Liver (tissue), 9 donors: ENCODE data around the gene CARS2. TPM values are rescaled to one million over a fixed set of nuclear protein-coding genes. Genes with fewer than 3 reads are reported as not detected.

Experiments
- DNase-seq: peaks from one replicate; pipeline ENCODE4 v3.0.0-alpha.2; 2017; ENCODE audit warnings: low spot score
- H3K27ac ChIP-seq, 2 donors: one replicate each; pipeline ENCODE4 v1.7.0; 2013; ENCODE audit warnings: inconsistent platforms in 2 of 2, low read length in 2 of 2, control low read depth in 1 of 2, low read depth in 1 of 2, mild to moderate bottlenecking in 1 of 2
- H3K27me3 ChIP-seq, 4 donors: one replicate each; pipeline versions ENCODE4 v1.6.1 to v1.7.0; 2013; ENCODE audit warnings: low read length in 3 of 4, inconsistent platforms in 1 of 4, mild to moderate bottlenecking in 1 of 4, moderate library complexity in 1 of 4; ENCODE audit not compliant: control insufficient read depth in 4 of 4, insufficient read depth in 4 of 4
- H3K36me3 ChIP-seq, 4 donors: one replicate each; pipeline versions ENCODE4 v1.6.1 to v1.7.0; 2013; ENCODE audit warnings: low read length in 3 of 4, mild to moderate bottlenecking in 3 of 4, low read depth in 1 of 4, moderate library complexity in 1 of 4; ENCODE audit not compliant: control insufficient read depth in 4 of 4, insufficient read depth in 3 of 4
- H3K4me1 ChIP-seq, 4 donors: one replicate each; pipeline versions ENCODE4 v1.6.1 to v1.7.0; 2013; ENCODE audit warnings: low read length in 3 of 4, mild to moderate bottlenecking in 3 of 4, moderate library complexity in 1 of 4; ENCODE audit not compliant: control insufficient read depth in 4 of 4, insufficient read depth in 4 of 4
- H3K4me3 ChIP-seq, 3 donors: one replicate each; pipeline versions ENCODE4 v1.6.1 to v1.7.0; 2013; ENCODE audit warnings: low read length in 3 of 3, control low read depth in 1 of 3, low read depth in 1 of 3, mild to moderate bottlenecking in 1 of 3
- H3K9ac ChIP-seq, 2 donors: one replicate each; pipeline ENCODE4 v1.7.0; 2013; ENCODE audit warnings: low read length in 2 of 2, mild to moderate bottlenecking in 2 of 2, moderate library complexity in 2 of 2, control low read depth in 1 of 2, low read depth in 1 of 2
- H3K9me3 ChIP-seq, 4 donors: one replicate each; pipeline versions ENCODE4 v1.6.1 to v1.7.0; 2013; ENCODE audit warnings: low read length in 3 of 4; ENCODE audit not compliant: control insufficient read depth in 4 of 4
- CTCF ChIP-seq: fragments of 150-350 bp; IDR thresholded peaks from 2 replicates; pipeline ENCODE4 v1.5.1; 2017; ENCODE audit warnings: improper control_type of control experiment, low read depth, low read length; ENCODE audit not compliant: missing input control
- EGR1 ChIP-seq, 2 donors: IDR thresholded peaks; 2 replicates each; pipeline ENCODE4 v1.6.1; 2016 to 2018; ENCODE audit warnings: antibody characterized with exemption in 2 of 2, low read depth in 2 of 2
- FOXA2 ChIP-seq: IDR thresholded peaks from 2 replicates; pipeline ENCODE4 v1.6.1; 2016; ENCODE audit warnings: antibody characterized with exemption
- GABPA ChIP-seq, 2 donors: IDR thresholded peaks in 1 of 2; conservative IDR thresholded peaks in 1 of 2; 2 replicates each; pipeline ENCODE4 v1.6.1; 2016; ENCODE audit warnings: antibody characterized with exemption in 2 of 2, mild to moderate bottlenecking in 1 of 2, moderate library complexity in 1 of 2
- HNF4A ChIP-seq, 2 donors: conservative IDR thresholded peaks; 2 replicates each; pipeline ENCODE4 v1.6.1; 2016; ENCODE audit warnings: antibody characterized with exemption in 2 of 2, mild to moderate bottlenecking in 2 of 2
- HNF4G ChIP-seq: IDR thresholded peaks from 2 replicates; pipeline ENCODE4 v1.6.1; 2016; ENCODE audit warnings: antibody characterized with exemption
- JUND ChIP-seq, 2 donors: IDR thresholded peaks; 2 replicates each; pipeline ENCODE4 v1.6.1; 2016; ENCODE audit warnings: antibody characterized with exemption in 2 of 2
- MAX ChIP-seq: IDR thresholded peaks from 2 replicates; pipeline ENCODE4 v1.6.1; 2016; ENCODE audit warnings: antibody characterized with exemption
- RAD21 ChIP-seq, 2 donors: IDR thresholded peaks; 2 replicates each; pipeline ENCODE4 v1.6.1; 2016; ENCODE audit warnings: antibody characterized with exemption in 2 of 2, mild to moderate bottlenecking in 2 of 2
- SP1 ChIP-seq: IDR thresholded peaks from 2 replicates; pipeline ENCODE4 v1.6.1; 2018; ENCODE audit warnings: antibody characterized with exemption, mild to moderate bottlenecking
- TAF1 ChIP-seq: conservative IDR thresholded peaks from 2 replicates; pipeline ENCODE4 v1.6.1; 2016; ENCODE audit warnings: antibody characterized with exemption, mild to moderate bottlenecking
- YY1 ChIP-seq: IDR thresholded peaks from 2 replicates; pipeline ENCODE4 v1.6.1; 2016; ENCODE audit warnings: antibody characterized with exemption, mild to moderate bottlenecking
- WGBS: extraction: QIAGEN DNeasy Blood & Tissue Kit; methylation state at CpG from one replicate; pipeline ENCODE4 v1.1.7; 2013; 5-methylcytosine and 5-hydroxymethylcytosine counted together
- polyA plus RNA-seq, 2 donors: library from polyadenylated mRNA; stranded (reverse) in 1 of 2; unstranded in 1 of 2; fragments of 200-250 nt in 1 of 2; fragments of >200 nt in 1 of 2; fragmentation: Nextera tagmentation in 1 of 2; extraction: Ambion mirVana in 1 of 2; gene quantifications; one replicate each; pipeline versions ENCODE4 v1.2.1 to v1.2.3, GENCODE V29; 2013 to 2015
- total RNA-seq, 2 donors: library from RNA; depleted of rRNA; stranded (reverse); fragments of >200 nt; gene quantifications; one replicate each; pipeline ENCODE4 v1.2.3, GENCODE V29; 2014
- TF ChIP-seq, protein P1 (sequence below): IDR thresholded peaks from 2 replicates; pipeline ENCODE4 v1.6.1; 2016; ENCODE audit warnings: antibody characterized with exemption
- TF ChIP-seq, protein P2 (sequence below): IDR thresholded peaks from 2 replicates; pipeline ENCODE4 v1.6.1; 2016; ENCODE audit warnings: antibody characterized with exemption, mild to moderate bottlenecking
- TF ChIP-seq, protein P3 (sequence below): IDR thresholded peaks from 2 replicates; pipeline ENCODE4 v1.6.1; 2016; ENCODE audit warnings: antibody characterized with exemption
- donor health status: healthy.
- donor health status: healthy.
- donor health status: healthy.
- donor health status: healthy.
- donor health status: healthy.

CARS2 gene
- total and polyA plus RNA-seq, 4 donors: 28.6 to 44.0 (median 31.4) TPM

- Histone ChIP-seq H3K9me3 (no peaks in the 10 kb centered on the region), H3K36me3 (peaks cover 7 to 12% (median 10%) of the 10 kb centered on the region in 4 donors), H3K9ac (no peak overlapping the region), H3K4me1 (peaks cover 4 to 21% (median 11%) of the 10 kb centered on the region in 4 donors), H3K27ac (peak overlapping the region; percentile 5 to 46), H3K4me3 (no peak overlapping the region), H3K27me3 (no peaks in the 10 kb centered on the region)
- WGBS: 69% methylated on average over 5 of the region's 5 CpGs
- no peak for DNase-seq
- no peak for TF ChIP-seq GABPA (IDR thresholded peaks at IDR 0.05 in 1 of 2, conservative IDR thresholded peaks at IDR 0.05 in 1 of 2)
- no peak for TF ChIP-seq TAF1
- no peak for TF ChIP-seq RAD21 (IDR thresholded peaks at IDR 0.05)
- no peak for TF ChIP-seq YY1
- TF ChIP-seq MAX: no peak
- no peak for TF ChIP-seq SP1
- TF ChIP-seq, protein P1, sequence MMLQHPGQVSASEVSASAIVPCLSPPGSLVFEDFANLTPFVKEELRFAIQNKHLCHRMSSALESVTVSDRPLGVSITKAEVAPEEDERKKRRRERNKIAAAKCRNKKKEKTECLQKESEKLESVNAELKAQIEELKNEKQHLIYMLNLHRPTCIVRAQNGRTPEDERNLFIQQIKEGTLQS: no peak
- TF ChIP-seq HNF4A (conservative IDR thresholded peaks at IDR 0.05): no peak
- no peak for TF ChIP-seq FOXA2
- TF ChIP-seq JUND (IDR thresholded peaks at IDR 0.05): no peak
- no peak for TF ChIP-seq CTCF
- TF ChIP-seq, protein P2, sequence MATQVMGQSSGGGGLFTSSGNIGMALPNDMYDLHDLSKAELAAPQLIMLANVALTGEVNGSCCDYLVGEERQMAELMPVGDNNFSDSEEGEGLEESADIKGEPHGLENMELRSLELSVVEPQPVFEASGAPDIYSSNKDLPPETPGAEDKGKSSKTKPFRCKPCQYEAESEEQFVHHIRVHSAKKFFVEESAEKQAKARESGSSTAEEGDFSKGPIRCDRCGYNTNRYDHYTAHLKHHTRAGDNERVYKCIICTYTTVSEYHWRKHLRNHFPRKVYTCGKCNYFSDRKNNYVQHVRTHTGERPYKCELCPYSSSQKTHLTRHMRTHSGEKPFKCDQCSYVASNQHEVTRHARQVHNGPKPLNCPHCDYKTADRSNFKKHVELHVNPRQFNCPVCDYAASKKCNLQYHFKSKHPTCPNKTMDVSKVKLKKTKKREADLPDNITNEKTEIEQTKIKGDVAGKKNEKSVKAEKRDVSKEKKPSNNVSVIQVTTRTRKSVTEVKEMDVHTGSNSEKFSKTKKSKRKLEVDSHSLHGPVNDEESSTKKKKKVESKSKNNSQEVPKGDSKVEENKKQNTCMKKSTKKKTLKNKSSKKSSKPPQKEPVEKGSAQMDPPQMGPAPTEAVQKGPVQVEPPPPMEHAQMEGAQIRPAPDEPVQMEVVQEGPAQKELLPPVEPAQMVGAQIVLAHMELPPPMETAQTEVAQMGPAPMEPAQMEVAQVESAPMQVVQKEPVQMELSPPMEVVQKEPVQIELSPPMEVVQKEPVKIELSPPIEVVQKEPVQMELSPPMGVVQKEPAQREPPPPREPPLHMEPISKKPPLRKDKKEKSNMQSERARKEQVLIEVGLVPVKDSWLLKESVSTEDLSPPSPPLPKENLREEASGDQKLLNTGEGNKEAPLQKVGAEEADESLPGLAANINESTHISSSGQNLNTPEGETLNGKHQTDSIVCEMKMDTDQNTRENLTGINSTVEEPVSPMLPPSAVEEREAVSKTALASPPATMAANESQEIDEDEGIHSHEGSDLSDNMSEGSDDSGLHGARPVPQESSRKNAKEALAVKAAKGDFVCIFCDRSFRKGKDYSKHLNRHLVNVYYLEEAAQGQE: no peak
Measured at GRCh38 chr13:110683921-110684320, 22.0 kb downstream of the CARS2 start.

DNA sequence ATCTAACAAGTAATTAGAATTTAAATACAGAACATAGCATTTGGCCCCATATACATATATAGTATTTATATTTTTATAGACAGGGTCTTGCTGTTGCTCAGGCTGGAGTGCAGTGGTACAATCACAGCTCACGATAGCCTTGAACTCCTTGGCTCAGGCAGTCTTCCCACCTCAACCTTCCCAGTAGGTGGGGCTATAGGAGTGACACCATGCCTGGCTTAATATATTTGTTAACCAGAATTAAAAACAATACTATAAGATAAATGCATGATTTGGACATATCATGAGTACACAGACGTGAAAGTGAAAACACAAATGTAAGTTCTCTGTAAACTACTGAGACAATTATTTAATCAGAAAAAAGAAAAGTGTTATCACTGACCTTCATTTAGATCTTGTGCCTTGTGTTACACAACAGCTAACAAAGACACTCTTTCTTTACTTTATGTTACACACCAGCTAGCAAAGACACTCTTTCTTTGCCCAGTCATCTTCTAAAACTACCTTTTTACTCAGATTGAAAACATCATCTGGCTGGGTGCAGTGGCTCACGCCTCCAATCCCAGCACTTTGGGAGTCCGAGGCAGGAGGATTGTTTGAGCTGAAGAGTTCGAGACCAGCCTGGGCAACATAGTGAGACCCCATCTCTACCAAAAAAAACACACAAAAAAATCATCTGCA, 22.6 kb downstream of the CARS2 start:
- 74% methylated on average over 5 of the region's 5 CpGs for WGBS
- peak overlapping the region in 1 of 2 donors; percentile 46 for H3K27ac ChIP-seq

More for the DNA sequence above, 22.6 kb downstream of the CARS2 start:
- Histone ChIP-seq H3K4me1 (peaks cover 4 to 19% (median 11%) of the 10 kb centered on the region in 4 donors), H3K9ac (no peak overlapping the region), H3K4me3 (no peak overlapping the region), H3K36me3 (peaks cover 9 to 16% (median 12%) of the 10 kb centered on the region in 4 donors), H3K27me3 (no peaks in the 10 kb centered on the region), H3K9me3 (no peaks in the 10 kb centered on the region)
- DNase-seq: no peak
- TF ChIP-seq CTCF (peak; percentile 38), HNF4G (no peak), EGR1 (IDR thresholded peaks at IDR 0.05; ENCODE audit: low read depth in 2 of 2) (no peak), RAD21 (IDR thresholded peaks at IDR 0.05) (peak; percentile 68 to 70), JUND (IDR thresholded peaks at IDR 0.05) (no peak)
- TF ChIP-seq, protein P2: no peak
- TF ChIP-seq, protein P3, sequence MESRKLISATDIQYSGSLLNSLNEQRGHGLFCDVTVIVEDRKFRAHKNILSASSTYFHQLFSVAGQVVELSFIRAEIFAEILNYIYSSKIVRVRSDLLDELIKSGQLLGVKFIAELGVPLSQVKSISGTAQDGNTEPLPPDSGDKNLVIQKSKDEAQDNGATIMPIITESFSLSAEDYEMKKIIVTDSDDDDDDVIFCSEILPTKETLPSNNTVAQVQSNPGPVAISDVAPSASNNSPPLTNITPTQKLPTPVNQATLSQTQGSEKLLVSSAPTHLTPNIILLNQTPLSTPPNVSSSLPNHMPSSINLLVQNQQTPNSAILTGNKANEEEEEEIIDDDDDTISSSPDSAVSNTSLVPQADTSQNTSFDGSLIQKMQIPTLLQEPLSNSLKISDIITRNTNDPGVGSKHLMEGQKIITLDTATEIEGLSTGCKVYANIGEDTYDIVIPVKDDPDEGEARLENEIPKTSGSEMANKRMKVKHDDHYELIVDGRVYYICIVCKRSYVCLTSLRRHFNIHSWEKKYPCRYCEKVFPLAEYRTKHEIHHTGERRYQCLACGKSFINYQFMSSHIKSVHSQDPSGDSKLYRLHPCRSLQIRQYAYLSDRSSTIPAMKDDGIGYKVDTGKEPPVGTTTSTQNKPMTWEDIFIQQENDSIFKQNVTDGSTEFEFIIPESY: no peak
